Islet of Langerhans (tissue), 1 donor: ENCODE results near the gene SURF6.
A peak's percentile ranks its signal among the peaks of the same experiment; 100 is the strongest.
"Not testable (repeated sequence)": the region's sequence is repeated elsewhere in the genome, so short reads cannot be mapped to it uniquely, and the experiment has no call there.

Experiments used
- FAIRE-seq: peaks from one replicate; lab custom pipeline; 2011; peaks lifted over from hg19 to GRCh38; lab: Jason Lieb, UNC

Gene SURF6

GRCh38 chr9:133335924-133336811, at the start of gene SURF6:
SURF6 (minus strand) TSS chr9:133336188; CDS start chr9:133336132, 56 bp downstream.
- FAIRE-seq, result no peak

GRCh38 chr9:133385452-133385851, 49.5 kb upstream of the SURF6 start:
- FAIRE-seq, result no peak

DNA sequence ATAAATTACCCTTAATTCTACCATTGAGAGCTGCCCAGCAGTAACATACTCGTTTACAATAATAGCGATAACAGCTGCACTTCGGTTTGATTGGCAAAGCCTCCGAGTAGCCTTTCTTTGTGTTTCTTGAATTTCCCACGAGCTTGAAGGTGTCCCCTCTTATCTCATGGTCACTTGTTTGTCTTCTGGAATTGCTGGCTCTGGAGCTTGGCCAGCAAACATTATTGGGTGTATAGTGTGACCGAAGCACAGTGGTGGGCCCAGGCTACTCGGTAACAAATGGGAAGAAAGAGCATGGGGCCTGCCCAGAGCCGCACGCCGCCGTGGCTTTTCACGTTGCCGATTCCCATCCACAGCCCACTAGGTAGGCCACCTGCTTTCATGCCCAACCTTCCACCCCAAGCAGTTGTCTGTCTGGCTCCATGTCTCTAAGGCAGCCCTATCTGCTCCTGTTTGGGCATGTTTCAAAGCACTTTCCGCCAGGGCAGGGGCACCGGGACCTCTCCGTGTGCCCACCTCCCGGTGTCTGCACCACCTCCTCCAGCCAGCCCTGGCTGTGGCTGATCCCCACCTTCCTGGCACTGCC, 48.8 kb upstream of the SURF6 start:
- FAIRE-seq, result no peak

- FAIRE-seq, result no peak
Observed at GRCh38 chr9:133383438-133383837, 47.5 kb upstream of the SURF6 start.

DNA sequence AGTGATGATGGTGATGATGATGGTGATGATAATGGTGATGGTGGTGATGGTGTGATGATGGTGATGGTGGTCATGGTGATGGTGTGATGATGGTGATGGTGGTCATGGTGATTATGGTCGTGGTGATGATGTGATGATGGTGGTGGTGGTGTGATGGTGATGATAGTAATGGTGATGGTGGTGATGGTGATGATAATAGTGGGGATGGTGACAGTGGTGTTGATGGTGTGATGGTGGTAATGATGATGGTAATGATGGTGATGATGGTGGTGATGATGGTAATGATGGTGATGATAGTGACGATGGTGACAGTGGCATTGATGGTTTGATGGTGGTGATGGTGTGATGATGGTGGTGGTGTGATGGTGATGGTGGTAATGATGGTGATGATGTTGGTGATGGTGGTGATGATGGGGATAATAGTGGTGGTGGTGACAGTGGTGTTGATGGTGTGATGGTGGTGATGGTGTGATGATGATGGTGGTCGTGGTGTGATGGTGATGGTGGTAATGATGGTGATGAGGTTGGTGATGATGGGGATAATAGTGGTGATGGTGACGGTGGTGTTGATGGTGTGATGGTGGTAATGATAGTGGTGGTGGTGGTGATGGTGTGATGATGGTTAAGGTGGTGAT, 46.6 kb upstream of the SURF6 start:
- FAIRE-seq, result no peak

DNA sequence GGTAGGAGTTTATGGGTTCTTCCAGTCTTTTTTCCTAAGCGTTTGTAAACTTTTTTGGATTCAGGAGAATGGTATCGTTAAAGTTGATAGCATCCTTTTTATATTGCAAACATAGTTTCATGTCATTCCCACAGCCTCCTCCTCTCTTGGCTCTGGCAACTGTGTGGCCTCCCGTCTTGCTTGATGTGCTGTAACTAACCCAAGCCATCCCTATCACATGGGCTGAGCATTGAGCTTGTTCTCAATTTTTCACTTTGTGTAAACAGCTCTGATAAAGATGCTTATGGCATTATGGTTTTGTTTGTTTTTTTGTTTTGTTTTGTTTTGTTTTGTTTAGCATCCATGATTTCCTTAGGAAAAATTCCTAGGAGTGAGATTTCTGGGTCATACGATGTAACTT, 44.7 kb upstream of the SURF6 start:
- FAIRE-seq, result no peak

DNA sequence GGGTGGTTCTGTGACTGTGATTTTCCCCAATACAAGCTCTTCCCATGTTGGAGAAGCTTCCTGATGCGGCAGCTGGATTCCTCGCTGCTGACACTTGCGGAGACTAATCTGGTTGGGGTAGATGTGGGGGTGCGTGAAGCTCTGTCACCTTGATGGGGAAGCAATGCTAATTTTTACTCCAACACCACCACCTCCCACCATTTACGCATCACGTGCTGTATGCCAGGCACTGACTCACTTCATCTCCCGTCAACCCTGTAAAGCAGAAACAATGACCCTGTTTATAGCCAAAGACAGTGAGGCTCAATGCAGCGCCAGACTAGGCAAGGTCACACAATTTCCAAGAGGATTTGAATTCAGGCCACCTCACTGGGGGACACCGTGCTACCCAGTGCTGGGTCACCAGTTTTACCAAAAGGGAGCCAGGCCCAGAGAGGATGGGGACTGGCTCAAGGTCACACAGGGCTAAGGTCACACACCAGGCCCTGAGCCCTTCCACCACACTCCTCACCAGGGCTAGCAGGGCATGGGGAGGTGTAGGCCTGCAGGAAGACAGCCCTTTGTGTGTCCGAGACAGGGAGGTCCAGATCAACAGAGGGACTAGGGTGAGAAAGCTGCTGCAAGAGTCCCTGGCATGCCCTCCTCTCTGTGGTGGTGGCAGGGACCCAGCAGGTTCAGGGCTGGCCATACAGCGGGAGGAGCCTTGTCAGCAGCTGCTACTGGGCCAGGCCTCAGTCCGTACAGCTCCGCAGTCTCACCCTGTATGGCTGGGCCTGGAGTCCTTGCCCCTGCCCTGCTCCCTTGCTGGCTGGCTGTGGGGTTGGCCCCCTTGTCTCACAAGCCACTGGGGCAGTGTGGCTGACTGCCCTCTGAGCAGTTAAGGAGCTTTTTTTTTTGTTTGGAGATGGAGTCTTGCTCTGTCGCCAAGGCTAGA, 43.4 kb upstream of the SURF6 start:
- no peak for FAIRE-seq

DNA sequence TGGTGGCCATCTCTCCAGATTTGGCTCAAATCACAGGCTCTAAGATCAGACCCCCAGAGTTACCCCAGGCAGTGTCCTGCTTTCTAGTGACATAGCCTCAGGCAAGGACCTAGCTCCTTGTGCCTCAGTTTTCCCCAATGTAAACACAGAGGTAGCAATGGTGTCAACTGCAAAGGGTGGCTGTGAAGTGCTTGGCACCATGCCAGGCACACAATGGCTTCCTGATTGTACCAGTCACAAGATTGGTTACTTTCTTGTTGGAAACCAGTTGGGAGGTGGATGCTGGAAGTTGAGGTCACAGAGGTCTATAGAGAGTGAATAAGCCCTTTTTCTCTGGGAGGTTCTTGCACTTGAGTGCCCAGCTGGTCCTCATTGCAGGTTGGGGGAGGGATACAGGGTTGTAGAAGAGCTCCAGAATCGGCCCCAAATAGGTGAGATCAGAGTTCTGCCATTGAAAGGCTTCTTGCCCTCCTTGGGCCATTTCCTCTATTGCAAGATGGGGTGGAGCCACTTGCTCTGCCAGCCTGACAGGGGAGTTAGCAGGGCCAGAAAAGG, 42.5 kb upstream of the SURF6 start:
- FAIRE-seq, result no peak

- no peak for FAIRE-seq
Observed at GRCh38 chr9:133377721-133378216, 41.8 kb upstream of the SURF6 start.

DNA sequence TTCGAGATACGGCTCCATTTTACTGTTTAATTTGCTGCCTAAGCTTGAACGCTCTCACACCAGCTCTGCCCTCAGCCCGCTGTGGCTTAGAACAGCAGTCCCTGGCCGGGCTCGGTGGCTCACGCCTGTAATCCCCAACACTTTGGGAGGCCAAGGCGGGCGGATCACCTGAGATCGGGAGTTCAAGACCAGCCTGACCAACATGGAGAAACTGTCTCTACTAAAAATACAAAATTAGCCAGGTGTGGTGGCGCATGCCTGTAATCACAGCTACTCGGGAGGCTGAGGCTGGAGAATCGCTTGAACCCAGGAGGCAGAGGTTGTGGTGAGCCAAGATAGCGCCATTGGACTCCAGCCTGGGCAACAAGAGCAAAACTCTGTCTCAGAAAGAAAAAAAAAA, 41.3 kb upstream of the SURF6 start:
- not testable (repeated sequence) for FAIRE-seq

- FAIRE-seq, result no peak
Observed at GRCh38 chr9:133375724-133376654, 40.0 kb upstream of the SURF6 start, which contains the start of the genes STKLD1 and SURF4. STKLD1 (plus strand) TSS chr9:133376366; CDS start chr9:133376474, 108 bp downstream. SURF4 (minus strand) TSS chr9:133376060; CDS start chr9:133375969, 91 bp downstream.

- FAIRE-seq, result no peak
Observed at GRCh38 chr9:133375116-133375723, 39.2 kb upstream of the SURF6 start.

GRCh38 chr9:133374612-133375115, 38.7 kb upstream of the SURF6 start:
- FAIRE-seq, result no peak

DNA sequence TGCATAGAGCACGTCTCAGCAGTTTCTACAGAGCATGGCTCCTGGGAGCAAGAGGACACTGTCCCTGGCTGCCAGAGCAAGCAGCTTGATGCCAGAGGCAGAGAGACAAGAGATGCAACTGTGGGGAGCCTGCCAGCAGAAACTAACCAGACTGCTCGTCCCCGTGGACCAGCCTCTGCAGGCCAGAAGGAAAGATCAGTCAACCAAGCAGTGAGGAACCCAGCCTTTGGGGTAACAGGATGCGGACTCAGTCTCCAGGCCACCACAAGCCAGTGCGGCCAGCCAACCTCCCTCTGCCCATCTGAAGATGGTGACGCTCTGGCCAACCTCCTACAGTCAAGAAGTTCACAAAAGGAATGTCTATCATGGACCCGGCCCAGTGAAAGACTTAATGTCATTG, 36.2 kb upstream of the SURF6 start:
- no peak for FAIRE-seq

- no peak for FAIRE-seq
Observed at GRCh38 chr9:133371261-133371711, 35.3 kb upstream of the SURF6 start.

DNA sequence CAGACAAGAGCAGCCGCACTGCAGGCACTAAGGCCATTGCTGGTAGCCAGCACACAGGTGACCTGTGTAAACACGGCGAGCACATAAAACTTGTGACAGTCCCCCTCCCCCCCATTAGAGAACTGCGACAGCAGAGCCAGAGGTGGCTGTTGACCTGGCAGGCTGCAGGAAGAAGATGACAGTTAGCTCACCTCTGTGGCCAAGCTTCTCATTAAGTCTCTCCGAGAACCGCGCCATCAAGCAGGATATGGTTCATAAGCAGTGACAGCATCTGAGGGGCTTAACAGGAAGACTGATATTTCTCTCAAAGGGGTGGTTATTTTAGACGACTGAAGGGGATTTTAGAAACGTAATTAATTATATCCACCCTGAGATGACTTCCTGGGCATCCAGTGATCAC, 34.7 kb upstream of the SURF6 start:
- FAIRE-seq, result no peak

DNA sequence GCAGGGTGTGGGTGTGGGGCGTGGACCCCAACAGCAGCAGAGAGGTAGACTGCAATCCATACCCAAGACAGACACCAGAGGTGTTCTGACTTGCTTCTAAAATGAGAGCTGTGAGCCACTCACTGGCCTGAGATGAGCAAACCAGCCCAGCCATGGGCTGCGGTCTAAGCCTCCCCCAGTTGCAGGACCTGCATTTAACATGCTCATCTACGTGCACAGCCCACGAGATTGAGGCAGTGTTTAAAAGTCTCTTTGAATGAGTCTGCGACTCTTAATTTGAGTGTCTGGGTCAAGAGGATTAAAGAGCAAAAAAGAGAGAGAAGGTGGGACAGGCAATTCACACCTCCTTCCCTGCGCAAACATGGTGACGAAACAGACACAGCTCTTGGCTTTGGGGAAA, 33.9 kb upstream of the SURF6 start:
- no peak for FAIRE-seq

DNA sequence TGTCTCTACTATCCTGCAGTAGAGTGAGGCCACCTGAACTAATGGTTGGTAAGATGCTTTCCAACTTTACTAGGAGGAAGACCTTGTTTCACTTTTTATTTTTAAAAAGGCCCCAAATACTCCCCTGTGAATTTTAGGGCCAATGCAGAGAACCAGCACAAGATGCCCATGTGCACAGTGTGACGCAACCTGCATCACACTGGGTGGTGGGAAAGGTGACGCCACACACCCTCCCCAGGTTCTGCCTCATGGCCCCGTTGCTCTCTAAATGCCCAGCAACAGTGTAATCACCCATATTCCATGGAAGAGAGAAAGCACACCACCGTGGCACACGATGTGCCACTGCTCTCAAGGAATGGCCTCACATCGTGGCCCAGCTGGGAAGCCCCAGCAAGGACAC, 33.4 kb upstream of the SURF6 start:
- no peak for FAIRE-seq

- FAIRE-seq, result peak; percentile 88
Observed at GRCh38 chr9:133368249-133368881, 32.4 kb upstream of the SURF6 start.
